ENCODE data around the gene MAGIX.

- TF ChIP-seq, protein P1, sequence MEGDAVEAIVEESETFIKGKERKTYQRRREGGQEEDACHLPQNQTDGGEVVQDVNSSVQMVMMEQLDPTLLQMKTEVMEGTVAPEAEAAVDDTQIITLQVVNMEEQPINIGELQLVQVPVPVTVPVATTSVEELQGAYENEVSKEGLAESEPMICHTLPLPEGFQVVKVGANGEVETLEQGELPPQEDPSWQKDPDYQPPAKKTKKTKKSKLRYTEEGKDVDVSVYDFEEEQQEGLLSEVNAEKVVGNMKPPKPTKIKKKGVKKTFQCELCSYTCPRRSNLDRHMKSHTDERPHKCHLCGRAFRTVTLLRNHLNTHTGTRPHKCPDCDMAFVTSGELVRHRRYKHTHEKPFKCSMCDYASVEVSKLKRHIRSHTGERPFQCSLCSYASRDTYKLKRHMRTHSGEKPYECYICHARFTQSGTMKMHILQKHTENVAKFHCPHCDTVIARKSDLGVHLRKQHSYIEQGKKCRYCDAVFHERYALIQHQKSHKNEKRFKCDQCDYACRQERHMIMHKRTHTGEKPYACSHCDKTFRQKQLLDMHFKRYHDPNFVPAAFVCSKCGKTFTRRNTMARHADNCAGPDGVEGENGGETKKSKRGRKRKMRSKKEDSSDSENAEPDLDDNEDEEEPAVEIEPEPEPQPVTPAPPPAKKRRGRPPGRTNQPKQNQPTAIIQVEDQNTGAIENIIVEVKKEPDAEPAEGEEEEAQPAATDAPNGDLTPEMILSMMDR (conservative IDR thresholded peaks at IDR 0.05; ENCODE audit: low read depth, low read length) = no peak
- TF ChIP-seq MXI1 (IDR thresholded peaks at IDR 0.05; ENCODE audit: borderline replicate concordance, low read depth, low read length) (no peak), POLR2A (IDR thresholded peaks at IDR 0.05; ENCODE audit: low read depth, low read length) (no peak), NFE2L2 (IDR thresholded peaks at IDR 0.05; ENCODE audit: low read depth, low read length) (no peak), CEBPB (IDR thresholded peaks at IDR 0.05; ENCODE audit: low read depth, low read length) (0 out of 2 replicates have a peak, but pooled peaks have one; percentile 17), BHLHE40 (IDR thresholded peaks at IDR 0.05; ENCODE audit: low read depth, low read length) (0 out of 2 replicates have a peak, but pooled peaks have one; percentile 26), USF2 (IDR thresholded peaks at IDR 0.05; ENCODE audit: low read depth, low read length) (no peak), MAFK (IDR thresholded peaks at IDR 0.05; ENCODE audit: low read depth, low read length) (no peak), RFX5 (IDR thresholded peaks at IDR 0.05; ENCODE audit: low read depth, low read length) (no peak), RCOR1 (IDR thresholded peaks at IDR 0.05; ENCODE audit: insufficient replicate concordance, low read length) (no peak), RAD21 (IDR thresholded peaks at IDR 0.05; ENCODE audit: low read length) (no peak), ELK1 (IDR thresholded peaks at IDR 0.05; ENCODE audit: borderline replicate concordance, low read depth, low read length) (no peak), SMC3 (IDR thresholded peaks at IDR 0.05; ENCODE audit: low read depth, low read length) (no peak)
Observed at GRCh38 chrX:49165901-49166881, 3.6 kb downstream of the MAGIX start.
